GM19463 (cell line): Measurements from ENCODE around the gene CCDC38.
"Not testable (repeated sequence)": the region's sequence is repeated elsewhere in the genome, so short reads cannot be mapped to it uniquely, and the experiment has no call there.

Experiments used
- ATAC-seq: cut with Tn5 transposase; IDR thresholded peaks from one replicate; pipeline ENCODE4 v1.9.1; 2021; ENCODE audit warnings: mild to moderate bottlenecking, moderate library complexity; ENCODE audit not compliant: unreplicated experiment

CCDC38 gene

GRCh38 chr12:95887311-95887710, 55.1 kb downstream of the CCDC38 start:
- ATAC-seq = no peak

- no peak for ATAC-seq
Observed at GRCh38 chr12:95884998-95885397, 57.4 kb downstream of the CCDC38 start.

DNA sequence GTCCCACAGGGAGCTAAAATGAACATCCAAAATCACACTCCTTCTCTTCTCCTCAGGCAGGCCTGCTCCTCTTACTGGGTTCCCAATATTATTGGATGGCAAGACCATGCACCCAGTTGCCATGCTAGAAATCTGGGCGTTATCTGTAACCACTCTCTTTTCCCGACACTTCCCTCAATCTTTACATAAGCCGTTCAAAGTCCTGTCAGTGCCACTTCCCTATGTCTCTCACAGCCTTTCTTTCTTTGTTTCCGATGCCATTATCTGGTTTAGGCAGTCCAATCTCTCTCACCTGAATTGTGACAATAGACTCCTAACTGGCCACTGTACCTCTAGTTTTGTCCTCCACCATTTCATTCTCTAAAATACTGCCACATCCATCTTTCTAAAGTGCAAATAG, 59.5 kb downstream of the CCDC38 start:
- ATAC-seq = no peak

DNA sequence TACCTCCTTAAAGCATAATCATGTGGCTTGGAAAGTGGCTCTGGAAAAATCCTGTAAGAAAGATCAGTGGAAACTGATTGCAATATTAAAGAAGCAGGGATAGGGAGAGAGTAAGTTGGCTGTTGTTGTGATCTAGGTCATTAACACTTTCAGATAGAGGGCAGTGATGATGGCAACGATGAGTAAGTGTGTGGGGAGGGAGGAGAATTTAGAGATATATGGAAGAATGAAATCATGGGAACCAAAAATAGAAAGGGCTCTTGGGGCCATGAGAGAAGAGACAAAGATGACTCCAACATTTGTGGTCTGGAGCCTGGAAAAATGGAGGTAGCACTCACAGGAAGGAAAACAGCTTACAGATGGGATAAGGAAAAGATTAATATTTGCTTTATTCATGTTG, 60.3 kb downstream of the CCDC38 start:
- no peak for ATAC-seq

DNA sequence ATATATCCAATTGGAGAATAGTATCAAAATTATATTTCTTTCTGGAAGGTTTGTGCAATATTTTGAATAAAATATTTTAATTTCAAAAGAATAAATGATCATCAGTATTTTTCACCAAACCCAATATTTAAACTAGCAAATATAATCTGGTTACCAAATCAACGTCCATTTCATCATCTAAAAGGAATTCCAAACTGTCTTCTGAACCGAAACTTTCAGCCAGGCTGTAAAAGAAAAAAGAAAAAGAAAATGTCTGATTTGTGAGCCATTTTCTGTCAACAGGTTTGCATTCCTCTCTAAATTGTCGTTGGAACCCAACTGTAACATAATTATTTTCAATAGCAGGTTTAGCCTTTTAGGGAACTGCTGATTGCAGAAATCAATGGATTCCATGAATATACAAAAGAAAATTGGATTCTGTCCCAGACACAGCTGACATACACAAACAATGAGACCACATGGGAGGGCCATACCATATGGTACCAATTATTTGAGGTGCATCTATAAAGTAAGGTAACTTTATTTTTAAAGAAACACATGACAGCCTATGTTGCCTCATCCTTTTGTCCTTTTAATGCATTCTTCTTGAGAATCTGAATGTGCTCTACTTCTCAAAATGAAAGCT, 61.0 kb downstream of the CCDC38 start:
- ATAC-seq = no peak

DNA sequence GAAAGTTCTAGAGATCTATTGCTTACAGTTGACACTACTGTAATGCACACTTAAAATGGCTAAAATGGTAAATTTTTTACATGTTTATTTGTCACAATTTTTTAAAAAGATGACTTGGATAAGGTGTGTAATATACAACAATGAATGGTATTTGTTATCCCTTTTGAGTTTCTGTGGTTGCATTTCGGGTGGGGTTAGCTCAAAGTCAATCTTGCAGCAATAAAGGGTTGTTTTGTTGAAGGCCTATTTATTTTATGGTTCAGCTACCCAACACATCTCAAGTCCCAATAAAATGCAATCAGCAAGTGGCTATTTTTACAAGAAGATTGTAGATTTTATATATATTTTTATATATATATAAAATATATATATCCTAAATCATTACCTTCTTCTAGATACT, 61.5 kb downstream of the CCDC38 start:
- no peak for ATAC-seq

- no peak for ATAC-seq
Observed at GRCh38 chr12:95877622-95878021, 64.8 kb downstream of the CCDC38 start.

DNA sequence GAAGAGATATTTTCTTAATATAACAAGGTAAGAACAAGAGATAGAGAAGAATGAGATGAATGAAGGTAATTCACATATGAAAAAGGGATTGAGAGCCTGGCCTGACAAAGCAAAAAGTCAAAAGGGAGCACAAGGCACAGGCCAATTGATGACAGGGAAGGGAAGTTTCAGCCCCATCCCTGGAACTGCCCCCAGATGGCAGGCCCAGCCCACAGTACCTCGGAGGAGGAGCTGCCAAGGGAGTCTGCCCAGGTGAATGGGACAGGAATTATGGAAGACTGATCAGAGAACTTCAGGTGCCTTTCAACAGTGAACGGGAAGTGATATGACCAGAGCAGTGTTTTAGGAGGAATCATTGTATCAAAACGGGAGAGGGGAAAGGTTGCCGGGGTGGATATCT, 68.0 kb downstream of the CCDC38 start:
- no peak for ATAC-seq

DNA sequence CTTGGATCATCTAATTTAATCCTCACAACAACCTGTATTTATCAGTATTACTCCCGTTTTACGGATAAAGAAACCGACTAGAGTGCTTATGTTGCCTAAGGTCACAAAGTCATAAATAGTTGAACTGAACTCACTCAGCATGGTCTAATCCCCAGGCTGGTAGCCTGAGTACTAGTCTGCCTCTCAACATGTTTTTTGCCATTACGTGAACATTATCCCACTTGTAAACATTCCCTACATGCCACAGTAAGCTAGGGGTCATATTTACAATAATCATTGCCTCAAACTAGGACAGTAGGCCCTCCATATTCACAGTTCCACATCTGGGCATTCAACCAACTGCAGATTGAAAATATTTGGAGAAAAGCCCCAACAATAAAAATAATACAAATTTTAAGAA, 71.5 kb downstream of the CCDC38 start:
- ATAC-seq = no peak

- no peak for ATAC-seq
Observed at GRCh38 chr12:95863337-95863736, 79.1 kb downstream of the CCDC38 start.

GRCh38 chr12:95862038-95862437, 80.4 kb downstream of the CCDC38 start:
- no peak for ATAC-seq

- ATAC-seq = no peak
Observed at GRCh38 chr12:95859947-95860850, 82.2 kb downstream of the CCDC38 start.

DNA sequence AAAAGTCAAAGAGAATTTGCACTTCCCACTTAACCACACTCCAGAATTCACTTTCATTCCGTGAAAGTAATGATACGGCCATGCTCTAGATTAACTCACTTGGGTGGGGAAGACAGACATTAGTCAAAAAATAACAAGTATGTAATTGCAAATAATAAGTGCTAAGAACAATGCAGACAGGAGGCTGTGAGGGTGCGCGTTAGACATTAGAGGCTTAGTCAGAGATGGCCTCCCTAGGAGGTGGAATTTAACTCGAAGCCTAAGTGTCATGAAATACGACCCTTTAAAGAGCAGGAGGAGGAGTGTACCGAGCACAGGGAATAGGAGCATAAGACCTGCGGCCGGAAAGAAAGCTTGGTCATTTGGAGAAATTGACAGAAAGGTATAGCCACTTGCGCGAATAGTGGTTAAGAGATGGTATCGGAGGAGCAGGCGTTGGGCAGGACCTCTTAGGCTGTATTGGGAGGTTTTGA, 83.0 kb downstream of the CCDC38 start:
- ATAC-seq = no peak

DNA sequence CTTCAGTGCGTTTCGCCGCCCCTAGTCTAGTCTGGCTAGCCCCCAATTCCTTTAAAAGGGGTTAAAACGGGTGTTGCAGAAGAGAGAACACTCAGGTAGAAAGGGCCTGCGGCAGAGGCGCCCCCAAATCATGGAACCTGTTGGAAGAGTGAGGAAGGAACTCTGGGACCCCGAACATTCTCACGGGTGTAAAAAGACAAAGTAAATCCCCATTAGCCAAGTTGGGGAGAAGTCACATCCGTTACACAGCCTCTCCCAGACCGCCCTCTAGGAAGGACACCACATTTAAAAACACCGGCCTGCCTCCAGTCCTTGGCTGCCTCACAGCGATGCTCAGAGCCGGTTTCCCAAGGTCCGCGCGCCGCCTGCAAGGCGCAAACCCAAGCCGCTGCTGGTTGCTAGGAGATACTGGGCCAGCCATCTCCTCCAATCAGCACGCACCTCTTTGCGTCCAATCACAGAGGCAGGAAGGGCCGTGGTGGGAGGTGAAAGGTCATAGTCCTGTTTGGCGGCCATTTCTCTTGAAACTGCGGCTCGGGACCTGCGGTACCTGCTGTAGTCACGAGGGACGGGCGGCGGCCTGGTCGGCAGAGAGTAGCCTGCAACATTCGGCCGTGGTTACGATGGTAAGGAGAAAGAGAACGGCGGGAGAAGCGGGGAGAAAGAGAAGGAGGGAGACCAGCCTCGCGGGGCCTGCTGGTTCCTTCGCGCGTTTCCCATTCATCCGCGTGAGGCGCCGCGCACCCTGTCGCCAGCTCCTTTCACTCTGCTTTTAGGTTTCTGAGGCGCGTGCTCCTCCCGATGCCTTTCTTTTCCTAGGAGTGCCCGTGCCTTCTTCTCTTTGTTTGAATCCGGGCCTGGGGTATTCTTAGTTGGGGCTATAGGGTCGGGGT, 83.7 kb downstream of the CCDC38 start, which contains the start of gene SNRPF:
Gene SNRPF (plus strand): TSS at position 502 of the 893 bp plus-strand sequence. CDS start 122 bp downstream, at position 624.
- peak; percentile 99 for ATAC-seq

GRCh38 chr12:95857799-95858198, 84.6 kb downstream of the CCDC38 start:
- no peak for ATAC-seq

GRCh38 chr12:95857156-95857555, 85.3 kb downstream of the CCDC38 start:
- ATAC-seq = no peak

DNA sequence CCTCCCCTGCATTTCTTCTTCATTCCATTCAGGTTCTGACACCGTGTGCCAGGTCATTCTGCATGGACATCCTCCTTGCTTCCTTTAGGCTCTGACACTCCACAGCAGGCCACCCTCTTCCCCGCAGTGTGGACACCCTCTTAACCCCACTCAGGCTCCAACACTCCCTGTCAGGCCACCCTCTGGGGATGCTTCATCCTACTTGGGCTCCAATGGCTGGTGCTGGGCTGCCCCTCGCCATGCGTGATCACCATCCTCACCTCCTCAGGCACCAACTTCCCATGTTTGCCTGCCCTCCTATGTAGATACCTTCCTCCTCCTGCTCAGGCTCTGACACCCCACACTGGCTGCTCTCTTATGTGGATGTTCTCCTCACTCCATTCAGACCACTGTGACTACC, 90.3 kb downstream of the CCDC38 start:
- ATAC-seq = no peak

GRCh38 chr12:95851606-95852005, 90.8 kb downstream of the CCDC38 start:
- ATAC-seq = no peak

DNA sequence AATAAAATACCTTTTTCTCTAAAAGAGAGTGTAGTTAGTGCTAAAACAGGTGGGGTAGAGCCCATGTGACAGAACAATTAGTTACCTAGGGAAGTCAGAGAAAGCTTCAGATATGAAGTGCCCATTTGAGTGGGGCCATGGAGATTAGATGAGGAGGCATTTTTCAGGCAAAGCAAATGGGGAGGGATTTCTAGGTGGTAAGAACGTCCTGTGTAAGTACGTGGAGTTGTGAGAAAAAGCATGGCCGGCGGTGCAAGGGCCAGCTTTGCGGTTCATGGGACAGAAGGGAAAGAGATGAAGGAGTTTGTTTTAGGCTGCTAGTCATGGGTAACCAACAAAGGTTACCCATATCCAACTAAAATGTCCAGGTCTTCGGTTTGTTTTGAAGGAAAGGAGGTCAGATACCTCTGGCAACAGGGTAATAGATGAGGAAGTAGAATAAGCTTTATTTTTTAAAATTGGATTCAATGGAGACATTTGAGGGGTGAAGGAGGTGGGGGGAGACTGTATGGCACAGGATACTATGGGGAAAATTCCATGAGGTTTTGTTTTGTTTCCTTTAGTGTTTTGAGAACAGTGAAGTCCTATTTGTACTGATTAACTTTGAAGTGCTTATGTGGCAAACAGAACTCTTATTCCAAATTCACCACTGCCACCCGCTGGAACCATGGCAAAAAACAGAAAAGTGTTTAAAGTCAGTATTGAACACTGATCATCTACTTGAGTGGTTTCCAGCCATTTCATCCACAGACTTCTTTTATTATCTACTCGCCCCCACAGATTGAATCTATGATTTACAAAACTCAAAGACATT, 93.6 kb downstream of the CCDC38 start:
- no peak for ATAC-seq

- not testable (repeated sequence) for ATAC-seq
Observed at GRCh38 chr12:95842426-95842825, 100.0 kb downstream of the CCDC38 start.
